HCT116 (cell line): Measurements from ENCODE around the gene TMEM240. TPM values are rescaled to one million over a fixed set of nuclear protein-coding genes. Genes with fewer than 3 reads are reported as not detected.
A peak's percentile ranks its signal among the peaks of the same experiment; 100 is the strongest.
"Not testable (repeated sequence)": the region's sequence is repeated elsewhere in the genome, so short reads cannot be mapped to it uniquely, and the experiment has no call there.

Experiments
- ATAC-seq: fragments of 200-7000 bp; cut with Tn5 transposase; 2 replicates; pipeline ENCODE4 v1.9.1; 2020; ENCODE audit warnings: mild to moderate bottlenecking, moderate library complexity
- BruUV-seq: library from RNA; stranded (reverse); fragments of 400-500 nt; replicated peaks from 2 replicates; lab custom pipeline; 2021; lab: Mats Ljungman, UMichigan
- CTCF ChIA-PET: fragments of 300-600 bp; sonication (Branson Sonifier 250); formaldehyde crosslinking; loops from one replicate; lab custom pipeline; 2021; ENCODE audit warnings: antibody characterized with exemption; lab: Charles Lee
- POLR2A ChIA-PET: fragments of 300-600, 350-600 bp; sonication (Branson Sonifier 250); formaldehyde crosslinking; loops from one replicate; lab custom pipeline; 2021; ENCODE audit warnings: antibody characterized with exemption; lab: Charles Lee
- RAD21 ChIA-PET, 2 experiments: fragments of 300-600 bp; sonication (Branson Sonifier 250); formaldehyde crosslinking; loops; one replicate each; lab custom pipeline; 2023; ENCODE audit warnings: low total read pairs in 2 of 2; ENCODE audit not compliant: uncharacterized antibody in 2 of 2, unreplicated experiment in 2 of 2, low non-redundant PET in 1 of 2; lab: Charles Lee
- DNase-seq: peaks from one replicate; pipeline ENCODE4 v3.0.0-alpha.2; 2010; ENCODE audit warnings: low read depth, low spot score
- H2AFZ ChIP-seq: fragments of 200-600 bp; shearing (Covaris generic), sonication (generic); 2 replicates; pipeline ENCODE4 v1.6.1; 2017; ENCODE audit warnings: low read depth, mixed run types, mixed read lengths, antibody characterized with exemption, low read length; ENCODE audit not compliant: poor library complexity, severe bottlenecking
- H3K27ac ChIP-seq: 2 replicates; pipeline ENCODE4 v1.5.1; 2012; ENCODE audit warnings: low read depth, low read length
- H3K27me3 ChIP-seq: fragments of 200-600 bp; sonication (generic); 2 replicates; pipeline ENCODE4 v1.6.1; 2016; ENCODE audit warnings: mixed run types, low read length, mixed read lengths; ENCODE audit not compliant: insufficient read depth
- H3K36me3 ChIP-seq, 2 experiments: fragments of 200-500 bp in 1 of 2; fragments of 200-600 bp in 1 of 2; sonication (Bioruptor generic) in 1 of 2; sonication (generic) in 1 of 2; 2 replicates each; pipeline versions ENCODE4 v1.5.1 to v1.6.1; 2014 to 2016; ENCODE audit warnings: low read length in 2 of 2, inconsistent platforms in 1 of 2, mixed read lengths in 1 of 2, mixed run types in 1 of 2; ENCODE audit not compliant: insufficient read depth in 2 of 2, control insufficient read depth in 1 of 2
- H3K4me1 ChIP-seq, 2 experiments: fragments of 200-600 bp in 1 of 2; sonication (generic) in 1 of 2; 2 replicates each; pipeline versions ENCODE4 v1.5.1 to v1.6.1; 2012 to 2017; ENCODE audit warnings: low read length in 2 of 2, inconsistent platforms in 1 of 2, mild to moderate bottlenecking in 1 of 2, mixed read lengths in 1 of 2, mixed run types in 1 of 2, moderate library complexity in 1 of 2; ENCODE audit not compliant: insufficient read depth in 2 of 2, control insufficient read depth in 1 of 2
- H3K4me2 ChIP-seq: fragments of 200-600 bp; sonication (generic); 2 replicates; pipeline ENCODE4 v1.6.1; 2017; ENCODE audit warnings: mixed run types, low read length, mixed read lengths
- H3K4me3 ChIP-seq, 2 experiments: fragments of 200-600 bp in 1 of 2; sonication (generic) in 1 of 2; replicated peaks in 1 of 2; 2 replicates each; pipeline ENCODE4 v1.5.1; 2011 to 2016; ENCODE audit warnings: low read length in 2 of 2, control low read depth in 1 of 2, low read depth in 1 of 2, mild to moderate bottlenecking in 1 of 2, mixed read lengths in 1 of 2, mixed run types in 1 of 2
- H3K79me2 ChIP-seq: fragments of 200-600 bp; sonication (generic); 2 replicates; pipeline ENCODE4 v1.6.1; 2017; ENCODE audit warnings: mild to moderate bottlenecking, mixed run types, low read length, moderate library complexity, mixed read lengths; ENCODE audit not compliant: insufficient read depth
- H3K9ac ChIP-seq: fragments of 200-600 bp; sonication (generic); 2 replicates; pipeline ENCODE4 v1.6.1; 2016; ENCODE audit warnings: low read length, mixed read lengths
- H3K9me2 ChIP-seq: fragments of 200-600 bp; sonication (generic), shearing (Covaris generic); 2 replicates; pipeline ENCODE4 v1.6.1; 2017; ENCODE audit warnings: mixed run types, mild to moderate bottlenecking, moderate library complexity; ENCODE audit not compliant: insufficient read depth
- H3K9me3 ChIP-seq, 2 experiments: fragments of 200-500 bp in 1 of 2; fragments of 200-600 bp in 1 of 2; sonication (Bioruptor generic) in 1 of 2; sonication (generic) in 1 of 2; 2 replicates each; pipeline ENCODE4 v1.6.1; 2014 to 2017; ENCODE audit warnings: low read length in 2 of 2, mixed read lengths in 2 of 2, inconsistent platforms in 1 of 2, low read depth in 1 of 2, mild to moderate bottlenecking in 1 of 2, mixed run types in 1 of 2, moderate library complexity in 1 of 2; ENCODE audit not compliant: control insufficient read depth in 1 of 2, insufficient read depth in 1 of 2
- H4K20me1 ChIP-seq: fragments of 200-600 bp; sonication (generic), shearing (Covaris generic); 2 replicates; pipeline ENCODE4 v1.6.1; 2017; ENCODE audit warnings: mixed run types, mild to moderate bottlenecking, moderate library complexity; ENCODE audit not compliant: insufficient read depth
- MAX ChIP-seq: IDR thresholded peaks from 2 replicates; pipeline ENCODE4 v1.6.1; 2012
- RAD21 ChIP-seq: IDR thresholded peaks from 2 replicates; pipeline ENCODE4 v1.6.1; 2012; ENCODE audit warnings: low read depth, mild to moderate bottlenecking
- YY1 ChIP-seq: IDR thresholded peaks from 2 replicates; pipeline ENCODE4 v1.6.1; 2011; ENCODE audit warnings: low read length, low read depth, moderate library complexity, mild to moderate bottlenecking; ENCODE audit not compliant: insufficient replicate concordance; ENCODE audit errors: extremely low read depth
- intact Hi-C: fragments of 100-400 bp; cut with micrococcal nuclease; formaldehyde crosslinking; loops from 2 replicates; pipeline ENCODE4 v1.10.0; 2022
- total RNA-seq: library from RNA; stranded (reverse); gene quantifications from one replicate; pipeline ENCODE4 v1.2.1, GENCODE V29; 2021; ENCODE audit not compliant: unreplicated experiment
- TF ChIP-seq, protein P1 (sequence below), 3 experiments: fragments of 200-600 bp in 1 of 3; sonication (generic) in 1 of 3; IDR thresholded peaks in 2 of 3; conservative IDR thresholded peaks in 1 of 3; 2 replicates each; pipeline ENCODE4 v1.5.1; 2012 to 2017; ENCODE audit warnings: low read depth in 2 of 3, low read length in 2 of 3, antibody characterized with exemption in 1 of 3, borderline replicate concordance in 1 of 3, control low read depth in 1 of 3, mild to moderate bottlenecking in 1 of 3, mixed read lengths in 1 of 3, mixed run types in 1 of 3, moderate library complexity in 1 of 3; ENCODE audit not compliant: insufficient read depth in 1 of 3

Gene TMEM240
- total RNA-seq, 1 experiment from 2014 or later: 2.3 TPM

- ChIA-PET POLR2A (no interaction called here), CTCF (no interaction called here)
Observed at GRCh38 chr1:1534401-1535154, 5.8 kb downstream of the TMEM240 start.

DNA sequence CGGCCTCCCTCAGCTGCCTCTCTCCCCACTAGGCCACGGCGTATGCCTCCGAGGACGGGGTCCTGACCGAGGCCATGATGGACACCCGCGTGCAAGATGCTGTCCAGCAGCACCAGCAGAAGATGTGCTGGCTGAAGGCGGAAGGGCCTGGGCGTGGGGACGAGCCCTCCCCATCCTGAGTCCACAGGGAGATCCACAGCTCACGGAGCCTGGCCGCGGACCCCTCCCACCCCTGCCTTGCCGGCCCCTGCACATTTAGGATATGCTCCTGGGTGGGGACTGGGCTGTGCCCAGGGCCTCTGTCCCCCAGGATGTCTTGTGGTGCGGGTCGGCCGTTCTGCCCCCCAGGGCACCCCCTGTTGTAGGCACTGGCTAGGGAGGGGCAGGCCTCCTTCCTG, 6.5 kb downstream of the TMEM240 start:
- H4K20me1 ChIP-seq, H3K9ac ChIP-seq, DNase-seq, intact Hi-C loops, H3K4me3 ChIP-seq, H2AFZ ChIP-seq, POLR2A ChIA-PET, H3K27me3 ChIP-seq, BruUV-seq, H3K79me2 ChIP-seq, H3K9me2 ChIP-seq, H3K4me1 ChIP-seq, RAD21 ChIA-PET, H3K4me2 ChIP-seq, CTCF ChIA-PET, H3K27ac ChIP-seq, H3K9me3 ChIP-seq: not testable (repeated sequence)
- peaks cover 0 to 20% of the 10 kb centered on the region in 2 experiments; a peak in 2 of 4 replicates for H3K36me3 ChIP-seq
- 0 out of 2 replicates have a peak, but pooled peaks have one; percentile 3 for ATAC-seq

More at GRCh38 chr1:1534401-1535154, 5.8 kb downstream of the TMEM240 start:
- no peaks in the 10 kb centered on the region for H3K27me3 ChIP-seq
- H3K4me3 ChIP-seq: no peak overlapping the region
- no peaks in the 10 kb centered on the region for H3K9me2 ChIP-seq
- H3K9ac ChIP-seq: no peak overlapping the region
- no peaks in the 10 kb centered on the region for H3K79me2 ChIP-seq
- ATAC-seq (peak; percentile 18; the same call in 1 of the 2 replicates), DNase-seq (no peak)
- intact Hi-C loops: no loop called here
- no peak overlapping the region for H3K4me2 ChIP-seq
- no peak overlapping the region for H3K27ac ChIP-seq
- no peaks in the 10 kb centered on the region; a peak in 1 of 4 replicates for H3K9me3 ChIP-seq
- no peaks in the 10 kb centered on the region for H3K4me1 ChIP-seq
- TF ChIP-seq YY1 (no peak), RAD21 (no peak), MAX (no peak)
- TF ChIP-seq, protein P1, sequence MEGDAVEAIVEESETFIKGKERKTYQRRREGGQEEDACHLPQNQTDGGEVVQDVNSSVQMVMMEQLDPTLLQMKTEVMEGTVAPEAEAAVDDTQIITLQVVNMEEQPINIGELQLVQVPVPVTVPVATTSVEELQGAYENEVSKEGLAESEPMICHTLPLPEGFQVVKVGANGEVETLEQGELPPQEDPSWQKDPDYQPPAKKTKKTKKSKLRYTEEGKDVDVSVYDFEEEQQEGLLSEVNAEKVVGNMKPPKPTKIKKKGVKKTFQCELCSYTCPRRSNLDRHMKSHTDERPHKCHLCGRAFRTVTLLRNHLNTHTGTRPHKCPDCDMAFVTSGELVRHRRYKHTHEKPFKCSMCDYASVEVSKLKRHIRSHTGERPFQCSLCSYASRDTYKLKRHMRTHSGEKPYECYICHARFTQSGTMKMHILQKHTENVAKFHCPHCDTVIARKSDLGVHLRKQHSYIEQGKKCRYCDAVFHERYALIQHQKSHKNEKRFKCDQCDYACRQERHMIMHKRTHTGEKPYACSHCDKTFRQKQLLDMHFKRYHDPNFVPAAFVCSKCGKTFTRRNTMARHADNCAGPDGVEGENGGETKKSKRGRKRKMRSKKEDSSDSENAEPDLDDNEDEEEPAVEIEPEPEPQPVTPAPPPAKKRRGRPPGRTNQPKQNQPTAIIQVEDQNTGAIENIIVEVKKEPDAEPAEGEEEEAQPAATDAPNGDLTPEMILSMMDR (IDR thresholded peaks at IDR 0.05 in 2 of 3, conservative IDR thresholded peaks at IDR 0.05 in 1 of 3; ENCODE audit: borderline replicate concordance in 1 of 3, insufficient read depth in 1 of 3, low read depth in 2 of 3, low read length in 2 of 3): no peak
- no peaks in the 10 kb centered on the region for H4K20me1 ChIP-seq
- peaks cover 0 to 13% of the 10 kb centered on the region in 2 experiments; a peak in 2 of 4 replicates for H3K36me3 ChIP-seq
- BruUV-seq: no TSS peak
- no peak overlapping the region for H2AFZ ChIP-seq
- RAD21 ChIA-PET: no interaction called here

DNA sequence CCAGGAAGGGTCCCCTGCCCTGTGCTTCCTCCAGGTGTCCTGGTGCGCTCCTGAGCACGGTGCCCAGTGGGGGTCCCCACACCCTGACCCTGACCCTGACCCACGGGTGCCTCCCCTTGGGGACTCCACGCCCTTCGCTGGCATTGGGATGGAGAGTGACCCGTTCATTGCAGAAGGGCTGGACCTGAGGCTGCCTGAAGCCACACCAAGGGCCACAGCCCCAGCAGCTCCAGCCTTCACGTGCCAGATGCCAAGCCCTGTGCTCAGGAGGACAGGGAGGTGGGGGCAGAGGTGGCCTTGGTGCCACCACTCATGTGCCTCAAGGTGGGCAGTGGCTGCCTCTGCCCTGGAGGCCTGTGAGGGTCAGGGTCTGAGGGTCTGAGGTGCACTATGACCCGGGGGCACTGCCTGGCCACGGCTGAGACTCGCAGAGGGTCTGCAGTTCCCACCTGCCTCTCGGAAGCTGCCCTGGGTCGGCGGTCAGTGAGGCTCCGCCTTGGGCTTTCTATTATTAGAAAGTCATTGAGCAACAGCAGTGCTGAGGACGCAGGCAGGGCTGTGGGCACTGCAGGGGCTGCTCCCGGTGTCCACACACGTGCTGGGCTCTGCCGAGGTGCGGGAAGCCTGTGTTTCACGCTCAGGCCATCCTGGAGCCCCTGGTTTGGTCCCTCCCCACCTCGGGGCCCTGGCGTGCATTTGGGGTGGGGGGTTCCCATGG, 7.1 kb downstream of the TMEM240 start:
- RAD21 ChIA-PET, DNase-seq, CTCF ChIA-PET: not testable (repeated sequence)

More for the DNA sequence above, 7.1 kb downstream of the TMEM240 start:
- peaks cover 0 to 25% of the 10 kb centered on the region in 2 experiments; a peak in 2 of 4 replicates for H3K36me3 ChIP-seq
- H3K4me2 ChIP-seq, H3K27me3 ChIP-seq, BruUV-seq, H3K9ac ChIP-seq, H3K79me2 ChIP-seq, H3K4me3 ChIP-seq, intact Hi-C loops, H3K4me1 ChIP-seq, H3K9me2 ChIP-seq, H2AFZ ChIP-seq, H3K9me3 ChIP-seq, H3K27ac ChIP-seq, ATAC-seq, POLR2A ChIA-PET, H4K20me1 ChIP-seq: not testable (repeated sequence)
